Suprapubic skin (tissue), 4 donors: Measurements from ENCODE around the gene CAPZB. TPM values are rescaled to one million over a fixed set of nuclear protein-coding genes. Genes with fewer than 3 reads are reported as not detected.
A peak's percentile ranks its signal among the peaks of the same experiment; 100 is the strongest.

Experiments
- DNase-seq, 2 donors: peaks; one replicate each; pipeline ENCODE4 v3.0.0-alpha.2; 2019; ENCODE audit warnings: low spot score in 2 of 2
- H3K27ac ChIP-seq: fragments of 200-600 bp; sonication (generic); one replicate; pipeline ENCODE4 v1.5.1; 2019
- H3K27me3 ChIP-seq: fragments of 200-600 bp; sonication (generic); one replicate; pipeline ENCODE4 v1.5.1; 2019
- H3K36me3 ChIP-seq: fragments of 200-600 bp; sonication (generic); one replicate; pipeline ENCODE4 v1.5.1; 2019
- H3K4me1 ChIP-seq: fragments of 200-600 bp; sonication (generic); one replicate; pipeline ENCODE4 v1.5.1; 2019
- H3K4me3 ChIP-seq: fragments of 200-600 bp; sonication (generic); one replicate; pipeline ENCODE4 v1.5.1; 2019; ENCODE audit warnings: mild to moderate bottlenecking
- H3K9me3 ChIP-seq: fragments of 200-600 bp; sonication (generic); one replicate; pipeline ENCODE4 v1.5.1; 2019
- CTCF ChIP-seq, 2 donors: fragments of 200-600 bp in 1 of 2; fragments of 450-650 bp in 1 of 2; sonication (generic) in 1 of 2; IDR thresholded peaks; one replicate each; pipeline ENCODE4 v1.5.1; 2016 to 2019; ENCODE audit warnings: antibody characterized with exemption in 2 of 2, mild to moderate bottlenecking in 1 of 2, moderate library complexity in 1 of 2
- EP300 ChIP-seq: sonication (generic); formaldehyde crosslinking; IDR thresholded peaks from one replicate; pipeline ENCODE4 v1.6.1; 2017; ENCODE audit warnings: antibody characterized with exemption
- POLR2A ChIP-seq, 2 donors: fragments of 450-650 bp; IDR thresholded peaks; one replicate each; pipeline ENCODE4 v1.6.1; 2017; ENCODE audit warnings: antibody characterized with exemption in 2 of 2, mild to moderate bottlenecking in 2 of 2, moderate library complexity in 2 of 2
- POLR2AphosphoS5 ChIP-seq, 3 donors: sonication (generic); formaldehyde crosslinking; IDR thresholded peaks; one replicate each; pipeline ENCODE4 v1.6.1; 2017; ENCODE audit warnings: antibody characterized with exemption in 3 of 3
- WGBS: methylation state at CpG from one replicate; pipeline ENCODE4 v1.1.5; 2018; 5-methylcytosine and 5-hydroxymethylcytosine counted together
- total RNA-seq, 4 donors: library from RNA; depleted of rRNA; stranded (reverse); fragments of >200 nt; gene quantifications; one replicate each; pipeline ENCODE4 v1.1.0, GENCODE V29; 2016

Gene CAPZB
- total RNA-seq, 4 donors from 2014 or later, result 101 to 130 (median 126) TPM

- Histone ChIP-seq H3K27ac (peak overlapping the region; percentile 75), H3K27me3 (no peaks in the 10 kb centered on the region), H3K9me3 (no peaks in the 10 kb centered on the region), H3K4me3 (no peak overlapping the region), H3K36me3 (peaks cover 41% of the 10 kb centered on the region), H3K4me1 (peaks cover 78% of the 10 kb centered on the region)
- WGBS, result 91% methylated on average over 23 of the region's 23 CpGs
- no peak for DNase-seq
- TF ChIP-seq EP300, result no peak
Measured at GRCh38 chr1:19371226-19372135, 113.9 kb downstream of the CAPZB start.

DNA sequence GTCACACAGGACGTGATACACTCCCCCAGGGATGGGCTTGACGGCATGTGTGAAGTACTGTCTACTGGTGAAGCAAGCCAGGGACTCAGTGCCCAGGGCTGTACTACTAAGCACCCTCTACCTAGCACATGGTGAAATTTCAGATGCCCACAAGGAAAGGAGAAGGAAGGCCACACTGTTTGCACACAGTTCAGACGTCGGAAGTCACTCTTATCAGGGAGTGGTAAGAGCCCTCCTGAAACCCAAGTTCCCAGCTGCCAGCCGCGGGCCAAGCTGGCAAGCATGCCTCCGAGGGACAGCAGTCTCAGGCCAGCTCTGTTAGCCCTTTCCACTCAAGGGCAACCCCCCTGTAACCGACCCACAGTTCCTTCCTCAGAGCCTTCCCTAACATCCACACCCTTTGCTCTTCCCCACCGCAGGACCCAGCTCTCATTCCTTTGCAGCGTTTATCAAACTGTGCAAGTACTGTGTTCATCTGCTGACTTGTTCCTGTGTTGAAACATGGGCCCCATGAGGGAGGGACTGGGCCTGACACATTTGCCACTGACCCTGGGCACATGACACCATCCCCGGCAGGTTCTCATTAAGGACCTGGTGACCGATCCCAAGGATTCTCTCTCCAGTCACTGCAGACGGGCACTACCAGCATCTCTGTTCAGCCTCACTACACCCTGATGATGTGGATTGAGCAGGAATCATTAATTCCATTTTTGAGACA lies 114.7 kb downstream of the CAPZB start:
- no peak overlapping the region for H3K4me3 ChIP-seq
- DNase-seq, result no peak
- H3K27me3 ChIP-seq, result no peaks in the 10 kb centered on the region
- H3K9me3 ChIP-seq, result no peaks in the 10 kb centered on the region
- 62% methylated on average over 13 of the region's 13 CpGs for WGBS
- H3K36me3 ChIP-seq, result peaks cover 32% of the 10 kb centered on the region
- TF ChIP-seq CTCF (IDR thresholded peaks at IDR 0.05) (no peak), EP300 (no peak), POLR2AphosphoS5 (IDR thresholded peaks at IDR 0.05) (no peak)
- peak overlapping the region; percentile 67 for H3K27ac ChIP-seq
- peaks cover 86% of the 10 kb centered on the region for H3K4me1 ChIP-seq

DNA sequence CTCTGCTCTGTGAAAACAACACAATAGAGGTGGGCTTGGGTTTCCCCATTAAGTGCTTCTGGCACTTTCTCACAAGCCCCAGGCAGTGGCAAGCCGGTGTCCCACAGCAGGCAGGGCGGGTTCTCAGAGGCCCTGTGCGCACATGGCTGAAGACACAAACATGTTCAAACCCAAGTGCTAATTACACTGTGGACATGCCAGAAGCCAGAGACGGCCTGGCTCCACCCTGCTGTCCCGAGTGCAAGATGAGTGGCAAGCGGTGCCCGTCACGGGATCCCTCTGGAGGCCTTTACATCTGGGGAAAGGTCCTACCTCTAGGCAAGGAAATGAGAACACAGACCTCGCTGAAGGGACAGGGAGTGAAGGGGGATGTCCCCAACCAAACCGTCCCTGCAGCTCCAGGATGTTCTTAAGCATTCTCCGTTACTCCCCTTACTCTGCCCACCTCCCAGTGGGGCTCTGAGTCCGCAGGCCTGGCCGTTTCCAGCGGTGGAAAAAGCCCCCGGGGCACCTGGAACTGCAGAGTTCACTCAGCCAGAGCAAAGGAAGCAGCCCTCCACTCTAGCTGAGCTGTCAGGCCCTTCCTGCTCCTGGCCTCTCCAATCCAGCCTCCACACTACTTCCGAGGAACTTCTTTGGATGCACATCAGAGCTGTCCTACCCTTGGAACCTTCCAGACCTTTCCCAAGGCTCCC lies 115.8 kb downstream of the CAPZB start:
- Histone ChIP-seq H3K27me3 (no peaks in the 10 kb centered on the region), H3K4me3 (no peak overlapping the region), H3K27ac (peak overlapping the region; percentile 67), H3K36me3 (peaks cover 22% of the 10 kb centered on the region), H3K4me1 (peaks cover 89% of the 10 kb centered on the region), H3K9me3 (no peaks in the 10 kb centered on the region)
- peak in 1 of 2 donors; percentile 80 for DNase-seq
- TF ChIP-seq CTCF (IDR thresholded peaks at IDR 0.05) (no peak), POLR2A (IDR thresholded peaks at IDR 0.05) (no peak), EP300 (no peak), POLR2AphosphoS5 (IDR thresholded peaks at IDR 0.05) (peak in 1 of 3 donors; percentile 9)
- WGBS, result 39% methylated on average over 11 of the region's 16 CpGs

DNA sequence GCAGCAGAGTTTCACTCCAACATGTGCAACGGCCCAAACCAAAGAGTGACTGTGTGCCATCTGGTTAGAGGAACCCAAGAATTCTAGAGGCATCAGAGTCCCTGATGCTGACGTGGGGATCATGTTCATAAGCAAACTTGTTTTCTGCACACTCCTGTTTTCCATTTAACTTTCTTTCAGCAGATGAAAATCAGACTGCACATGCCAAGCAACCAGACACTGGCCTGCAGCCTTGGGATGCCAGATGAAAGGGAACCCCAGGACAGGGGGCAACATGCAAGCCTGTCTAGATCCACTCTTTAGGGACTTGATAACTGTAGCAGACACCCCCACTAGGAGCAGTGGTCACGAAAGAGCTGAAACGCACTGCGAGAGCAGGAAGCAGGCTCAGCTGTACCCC lies 116.4 kb downstream of the CAPZB start:
- Histone ChIP-seq H3K4me3 (no peak overlapping the region), H3K4me1 (peaks cover 87% of the 10 kb centered on the region), H3K36me3 (peaks cover 16% of the 10 kb centered on the region), H3K9me3 (no peaks in the 10 kb centered on the region), H3K27me3 (no peaks in the 10 kb centered on the region), H3K27ac (peak overlapping the region; percentile 67)
- DNase-seq, result no peak
- WGBS, result 44% methylated on average over 3 of the region's 5 CpGs
- no peak for TF ChIP-seq EP300
- no peak for TF ChIP-seq CTCF (IDR thresholded peaks at IDR 0.05)
- no peak for TF ChIP-seq POLR2A (IDR thresholded peaks at IDR 0.05)
- no peak for TF ChIP-seq POLR2AphosphoS5 (IDR thresholded peaks at IDR 0.05)

DNA sequence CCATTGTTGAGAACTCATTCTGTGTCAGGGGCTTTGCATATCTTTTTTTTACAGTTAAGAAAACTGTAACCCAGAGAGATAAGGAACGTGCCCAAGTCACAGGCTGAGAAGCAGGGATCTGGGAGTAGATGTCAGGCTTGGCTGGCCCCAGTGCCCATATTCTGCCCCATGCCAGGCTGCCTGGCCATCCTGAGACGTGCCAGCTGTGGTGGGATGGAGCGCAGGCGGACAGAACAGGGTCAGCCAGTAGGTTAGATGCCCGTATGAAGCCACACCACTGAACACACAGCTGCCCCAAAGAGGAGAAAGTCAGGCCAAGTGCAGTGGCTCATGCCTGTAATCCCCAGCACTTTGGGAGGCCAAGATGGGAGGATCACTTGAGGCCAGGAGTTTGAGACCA lies 117.3 kb downstream of the CAPZB start:
- 88% methylated on average over 5 of the region's 5 CpGs for WGBS
- no peak for DNase-seq
- Histone ChIP-seq H3K27ac (peak overlapping the region; percentile 68), H3K4me1 (peaks cover 83% of the 10 kb centered on the region), H3K4me3 (no peak overlapping the region), H3K36me3 (peaks cover 8% of the 10 kb centered on the region), H3K27me3 (no peaks in the 10 kb centered on the region), H3K9me3 (no peaks in the 10 kb centered on the region)
- no peak for TF ChIP-seq POLR2A (IDR thresholded peaks at IDR 0.05)
- TF ChIP-seq POLR2AphosphoS5 (IDR thresholded peaks at IDR 0.05), result no peak
- TF ChIP-seq EP300, result no peak
- TF ChIP-seq CTCF (IDR thresholded peaks at IDR 0.05), result no peak
